ENCODE measurements around the gene UST. TPM values are rescaled to one million over a fixed set of nuclear protein-coding genes. Genes with fewer than 3 reads are reported as not detected.

Gene UST
- total RNA-seq, 4 donors from 2014 or later = 2.9 to 12.0 (median 5.7) TPM

DNA sequence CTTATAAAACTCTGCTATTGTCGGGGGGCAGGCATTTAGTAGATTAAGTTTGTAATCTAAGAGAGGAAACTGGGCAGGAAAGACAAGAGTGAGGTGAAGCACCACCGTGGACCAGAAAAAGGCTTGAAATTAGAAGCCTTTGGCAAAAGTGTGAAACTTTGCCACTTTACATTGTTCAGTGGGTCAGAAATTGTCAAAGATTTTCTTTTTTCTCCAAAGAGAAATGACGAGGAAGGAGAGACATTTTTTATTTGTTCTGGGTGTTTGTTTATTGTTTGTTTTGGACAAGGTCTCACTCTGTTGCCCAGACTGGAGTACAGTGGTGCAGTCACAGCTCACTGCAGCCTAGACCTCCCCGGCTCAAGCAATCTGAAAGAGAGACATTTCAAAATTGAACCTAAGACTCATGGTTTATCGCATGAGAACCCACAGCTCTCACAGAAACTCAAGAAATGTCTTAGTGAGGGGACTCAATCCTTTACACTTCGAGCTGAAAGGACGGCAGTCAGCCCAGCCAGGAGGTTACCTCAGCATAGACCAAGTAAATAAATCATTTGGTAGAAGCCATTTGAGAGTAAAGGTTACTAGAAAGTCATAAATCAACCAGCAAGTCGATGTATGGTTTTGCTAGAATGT lies 307.8 kb downstream of the UST start:
- WGBS, 2 donors = 71% methylated on average over 8 of the region's 8 CpGs
- Histone ChIP-seq H3K27ac (no peak overlapping the region), H3K36me3 (no peaks in the 10 kb centered on the region), H3K9me3 (no peaks in the 10 kb centered on the region), H3K4me1 (peaks cover 0 to 3% (median 0%) of the 10 kb centered on the region in 3 donors), H3K4me3 (no peak overlapping the region), H3K27me3 (no peaks in the 10 kb centered on the region)
- TF ChIP-seq, protein P1, sequence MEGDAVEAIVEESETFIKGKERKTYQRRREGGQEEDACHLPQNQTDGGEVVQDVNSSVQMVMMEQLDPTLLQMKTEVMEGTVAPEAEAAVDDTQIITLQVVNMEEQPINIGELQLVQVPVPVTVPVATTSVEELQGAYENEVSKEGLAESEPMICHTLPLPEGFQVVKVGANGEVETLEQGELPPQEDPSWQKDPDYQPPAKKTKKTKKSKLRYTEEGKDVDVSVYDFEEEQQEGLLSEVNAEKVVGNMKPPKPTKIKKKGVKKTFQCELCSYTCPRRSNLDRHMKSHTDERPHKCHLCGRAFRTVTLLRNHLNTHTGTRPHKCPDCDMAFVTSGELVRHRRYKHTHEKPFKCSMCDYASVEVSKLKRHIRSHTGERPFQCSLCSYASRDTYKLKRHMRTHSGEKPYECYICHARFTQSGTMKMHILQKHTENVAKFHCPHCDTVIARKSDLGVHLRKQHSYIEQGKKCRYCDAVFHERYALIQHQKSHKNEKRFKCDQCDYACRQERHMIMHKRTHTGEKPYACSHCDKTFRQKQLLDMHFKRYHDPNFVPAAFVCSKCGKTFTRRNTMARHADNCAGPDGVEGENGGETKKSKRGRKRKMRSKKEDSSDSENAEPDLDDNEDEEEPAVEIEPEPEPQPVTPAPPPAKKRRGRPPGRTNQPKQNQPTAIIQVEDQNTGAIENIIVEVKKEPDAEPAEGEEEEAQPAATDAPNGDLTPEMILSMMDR (IDR thresholded peaks at IDR 0.05) = no peak
- no peak for TF ChIP-seq POLR2A (IDR thresholded peaks at IDR 0.05)
- no peak for DNase-seq
- intact Hi-C loops (cut with DNase I) = no loop called here

DNA sequence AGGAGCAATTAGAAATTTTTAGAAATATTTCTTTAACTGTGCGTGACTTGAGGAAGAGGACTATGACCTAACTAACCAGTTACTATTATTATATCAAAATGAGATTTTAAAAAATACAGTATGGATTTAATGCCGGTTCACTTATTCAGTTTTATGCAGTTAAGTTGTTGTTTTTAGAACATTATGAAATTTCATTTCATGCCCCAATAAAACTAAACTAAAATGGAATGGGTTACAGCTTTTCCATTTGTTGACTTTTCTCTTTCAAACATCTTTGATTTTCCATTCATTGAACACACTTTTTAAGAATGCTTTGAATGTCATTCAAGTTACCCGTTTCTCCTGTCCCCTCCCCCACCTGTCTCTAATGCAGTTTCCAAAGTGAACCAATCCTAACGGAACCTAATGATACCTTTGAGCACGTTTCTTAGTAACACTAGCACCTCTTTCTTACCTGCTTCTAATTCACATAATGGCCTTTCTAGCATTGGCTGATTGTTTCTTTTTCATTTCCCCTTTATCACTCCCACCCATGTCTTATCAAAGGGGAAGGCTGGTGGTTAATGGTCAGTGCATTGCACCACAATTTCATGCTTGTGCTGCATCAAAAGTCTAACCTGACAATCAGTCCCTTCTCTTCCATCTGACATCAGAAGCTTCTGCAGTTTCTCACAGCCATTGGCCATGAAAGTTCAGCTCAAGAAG lies 308.5 kb downstream of the UST start:
- DNase-seq = no peak
- Histone ChIP-seq H3K4me1 (peaks cover 0 to 8% (median 0%) of the 10 kb centered on the region in 3 donors), H3K36me3 (no peaks in the 10 kb centered on the region), H3K9me3 (no peaks in the 10 kb centered on the region), H3K27me3 (no peaks in the 10 kb centered on the region), H3K4me3 (no peak overlapping the region), H3K27ac (no peak overlapping the region)
- TF ChIP-seq POLR2A (IDR thresholded peaks at IDR 0.05) = no peak
- TF ChIP-seq, protein P1 (IDR thresholded peaks at IDR 0.05) = no peak
- WGBS, 2 donors = 72 to 79% methylated on average over 5 of the region's 5 CpGs
- intact Hi-C loops (cut with DNase I) = no loop called here

DNA sequence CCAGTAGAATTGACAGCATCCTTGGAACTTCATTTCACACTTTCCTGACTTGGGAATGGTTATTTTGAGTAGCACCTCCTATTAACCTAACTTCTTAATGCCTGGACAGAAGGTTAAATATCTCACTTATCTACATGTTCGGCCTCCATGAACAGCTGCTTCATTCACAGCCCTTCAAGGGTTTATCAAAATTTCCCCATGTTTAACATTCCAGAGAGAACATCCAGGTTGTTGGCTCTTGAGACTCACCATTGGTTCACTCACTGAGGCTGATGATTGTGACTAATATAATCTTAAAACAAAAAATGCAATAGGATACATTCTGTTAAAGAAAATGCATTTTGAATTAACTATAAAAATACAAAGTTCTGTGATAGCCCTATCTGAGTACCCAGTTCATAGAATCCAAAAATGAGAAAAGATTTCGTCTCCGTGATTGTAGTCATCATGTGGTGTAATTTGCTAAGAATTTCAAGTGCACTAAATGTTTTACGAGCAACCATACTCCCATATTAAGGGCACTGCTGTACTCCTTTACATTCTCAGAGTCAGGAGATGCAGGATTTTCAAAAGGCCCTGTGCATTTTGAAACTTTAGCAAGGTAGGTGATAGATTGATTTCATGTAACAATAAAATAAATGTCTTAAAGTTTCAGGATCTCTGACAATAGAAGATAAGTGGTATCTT lies 310.1 kb downstream of the UST start:
- Histone ChIP-seq H3K27ac (no peak overlapping the region), H3K27me3 (no peaks in the 10 kb centered on the region), H3K36me3 (no peaks in the 10 kb centered on the region), H3K9me3 (no peaks in the 10 kb centered on the region), H3K4me3 (no peak overlapping the region), H3K4me1 (peaks cover 0 to 24% (median 13%) of the 10 kb centered on the region in 3 donors)
- DNase-seq = no peak
- TF ChIP-seq, protein P1 (IDR thresholded peaks at IDR 0.05) = no peak
- TF ChIP-seq POLR2A (IDR thresholded peaks at IDR 0.05) = no peak
- intact Hi-C loops (cut with DNase I) = no loop called here
- WGBS, 2 donors = 93 to 98% methylated on average over 4 of the region's 4 CpGs

DNA sequence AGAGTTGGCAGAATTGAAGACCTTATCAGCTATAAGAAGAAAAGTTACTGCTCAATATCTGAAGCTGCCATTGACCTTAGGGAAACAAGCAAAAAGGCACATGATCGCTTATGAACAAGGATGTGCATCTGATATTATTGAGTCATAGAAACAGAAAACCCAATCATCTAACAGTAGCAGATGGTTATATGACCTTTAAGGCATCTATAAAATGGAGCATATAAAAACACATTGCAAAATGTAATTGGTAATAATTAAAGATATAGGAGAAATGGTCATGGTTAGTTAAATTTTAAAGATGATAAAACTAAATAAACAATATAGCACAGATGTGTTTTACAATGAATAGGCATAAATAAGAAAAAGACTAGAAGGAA lies 310.6 kb downstream of the UST start:
- intact Hi-C loops (cut with DNase I) = no loop called here
- DNase-seq = no peak
- Histone ChIP-seq H3K4me1 (peaks cover 0 to 25% (median 13%) of the 10 kb centered on the region in 3 donors), H3K9me3 (no peaks in the 10 kb centered on the region), H3K27me3 (no peaks in the 10 kb centered on the region), H3K36me3 (no peaks in the 10 kb centered on the region), H3K27ac (no peak overlapping the region), H3K4me3 (no peak overlapping the region)
- WGBS, 2 donors = 73 to 90% methylated on average over 1 of the region's 1 CpG
- TF ChIP-seq, protein P1 (IDR thresholded peaks at IDR 0.05) = no peak
- no peak for TF ChIP-seq POLR2A (IDR thresholded peaks at IDR 0.05)

DNA sequence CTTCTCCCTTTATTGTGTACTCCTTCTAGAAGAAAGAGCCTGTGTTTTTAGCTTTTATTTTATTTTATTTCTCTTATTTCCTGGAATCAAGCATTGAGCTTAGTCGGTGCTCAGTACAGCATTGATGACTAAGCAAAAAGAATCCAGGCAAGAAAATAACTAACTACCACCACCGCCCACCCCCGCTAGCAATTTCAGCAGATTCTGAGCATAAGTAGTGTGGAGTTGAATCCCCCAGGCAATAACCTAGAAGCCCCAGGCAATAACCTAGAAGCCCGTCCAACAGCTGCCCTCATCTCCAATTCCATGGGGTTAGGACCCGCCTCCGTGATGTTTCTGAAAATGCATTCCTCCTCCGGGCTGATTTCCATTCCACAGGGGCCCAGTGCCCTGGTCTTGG lies 312.7 kb downstream of the UST start:
- Histone ChIP-seq H3K4me3 (no peak overlapping the region), H3K4me1 (peaks cover 0 to 25% (median 13%) of the 10 kb centered on the region in 3 donors), H3K9me3 (no peaks in the 10 kb centered on the region), H3K27me3 (no peaks in the 10 kb centered on the region), H3K36me3 (no peaks in the 10 kb centered on the region), H3K27ac (no peak overlapping the region)
- 80 to 90% methylated on average over 7 of the region's 7 CpGs for WGBS, 2 donors
- TF ChIP-seq POLR2A (IDR thresholded peaks at IDR 0.05) = no peak
- TF ChIP-seq, protein P1 (IDR thresholded peaks at IDR 0.05) = no peak
- intact Hi-C loops (cut with DNase I) = no loop called here
- no peak for DNase-seq

Measured in esophagus squamous epithelium (tissue), 5 donors.